ENCODE measurements around the gene STX4. TPM values are rescaled to one million over a fixed set of nuclear protein-coding genes. Genes with fewer than 3 reads are reported as not detected.

The STX4 gene
- total and polyA plus RNA-seq, 3 experiments from 2014 or later, result 34.5 to 55.0 (median 53.0) TPM

DNA sequence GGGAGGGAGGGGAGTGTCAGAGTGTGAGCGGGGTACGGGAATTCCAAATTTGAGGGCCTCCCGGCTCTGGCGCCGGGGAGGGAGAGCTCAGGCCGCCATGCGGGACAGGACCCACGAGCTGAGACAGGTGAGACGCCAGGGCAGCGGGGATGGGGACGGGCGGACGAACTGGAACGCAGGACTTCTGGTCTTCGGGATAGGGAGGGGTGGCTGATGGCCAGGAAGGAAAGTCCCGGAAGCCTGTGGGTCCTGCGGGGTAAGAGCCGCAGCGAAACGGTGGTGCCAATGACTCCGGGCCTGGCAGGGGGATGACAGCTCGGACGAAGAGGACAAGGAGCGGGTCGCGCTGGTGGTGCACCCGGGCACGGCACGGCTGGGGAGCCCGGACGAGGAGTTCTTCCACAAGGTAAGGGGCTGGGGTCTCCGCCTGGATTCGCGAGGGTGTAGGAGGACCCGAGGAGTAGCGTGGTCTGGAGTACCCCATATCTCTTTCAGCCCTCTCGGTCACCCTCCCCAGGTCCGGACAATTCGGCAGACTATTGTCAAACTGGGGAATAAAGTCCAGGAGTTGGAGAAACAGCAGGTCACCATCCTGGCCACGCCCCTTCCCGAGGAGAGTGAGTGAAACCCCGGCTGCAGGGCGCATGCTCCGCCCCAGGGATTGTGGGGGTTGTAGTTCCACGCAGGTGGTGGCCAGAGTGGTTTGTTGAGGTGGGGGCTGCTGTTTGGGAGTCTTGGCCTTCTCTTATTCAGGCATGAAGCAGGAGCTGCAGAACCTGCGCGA lies 543 bp downstream of the STX4 start:
- Mint-ChIP-seq H3K4me1 (peaks cover 17 to 40% (median 27%) of the 10 kb centered on the region in 3 donors), H3K4me3 (peak overlapping the region; percentile 91 to 100 (median 96)), H3K27ac (peak overlapping the region; percentile 91 to 99 (median 98)), H3K9me3 (peaks cover 0 to 4% (median 0%) of the 10 kb centered on the region in 5 donors), H3K27me3 (peaks cover 0 to 1% of the 10 kb centered on the region in 2 donors), H3K36me3 (peaks cover 0 to 50% (median 10%) of the 10 kb centered on the region in 3 donors)
- H3K36me3 ChIP-seq (ENCODE audit: insufficient read depth, low read length), result peaks cover 8% of the 10 kb centered on the region
- DNase-seq, result peak; percentile 79 to 89 (median 82)
- no peaks in the 10 kb centered on the region for H3K9me3 ChIP-seq (ENCODE audit: low read length)
- peak overlapping the region; percentile 98 for H3K4me3 ChIP-seq (ENCODE audit: low read length)
- POLR2A ChIA-PET, result interaction anchor here (1.2 to 3.6 kb wide), 4 partner anchors 12 to 108 kb away, joined by 3 to 18 read pairs (median 5); partner anchors contain the start of genes KAT8, ZNF646 and ZNF668
- CTCF ChIA-PET, result interaction anchor here (1.2 to 1.3 kb wide), 3 partner anchors 37 to 109 kb away, joined by 3 read pairs; no protein-coding TSS in a partner anchor
- no peaks in the 10 kb centered on the region for H3K27me3 ChIP-seq (ENCODE audit: insufficient read depth, low read length, poor library complexity, severe bottlenecking)
- peaks cover 19% of the 10 kb centered on the region for H3K4me1 ChIP-seq (ENCODE audit: insufficient read depth, low read length)
- H3K27ac ChIP-seq (ENCODE audit: low read depth, low read length), result peak overlapping the region; percentile 78

DNA sequence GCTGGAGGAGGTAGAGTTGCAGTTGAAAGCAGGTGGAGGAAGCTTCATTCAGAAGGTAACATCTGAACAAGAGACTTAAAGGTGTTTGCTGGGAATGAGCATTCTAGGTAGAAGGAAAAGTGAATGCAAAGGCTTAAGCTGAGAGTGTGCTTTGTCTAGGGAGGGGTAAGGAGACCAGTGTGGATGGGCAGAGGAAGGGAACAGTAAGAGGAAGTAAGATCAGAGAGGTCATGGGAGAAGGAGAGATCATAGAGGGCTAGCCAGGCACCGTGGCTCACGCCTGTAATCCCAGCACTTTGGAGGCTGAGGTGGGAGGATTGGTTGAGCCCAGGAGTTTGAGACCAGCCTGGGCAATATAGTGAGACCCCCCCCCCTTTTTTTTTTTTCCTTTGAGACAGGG lies 3.3 kb downstream of the STX4 start:
- Mint-ChIP-seq H3K4me1 (peaks cover 17 to 38% (median 25%) of the 10 kb centered on the region in 3 donors), H3K27ac (peak overlapping the region in 2 of 8 donors; percentile 31 to 77), H3K27me3 (peaks cover 0 to 1% of the 10 kb centered on the region in 2 donors), H3K4me3 (peak overlapping the region in 2 of 7 donors; percentile 11 to 39), H3K36me3 (peaks cover 3 to 75% (median 13%) of the 10 kb centered on the region in 3 donors), H3K9me3 (peaks cover 0 to 4% (median 0%) of the 10 kb centered on the region in 5 donors)
- Histone ChIP-seq H3K4me3 (ENCODE audit: low read length) (no peak overlapping the region), H3K36me3 (ENCODE audit: insufficient read depth, low read length) (peaks cover 11% of the 10 kb centered on the region), H3K9me3 (ENCODE audit: low read length) (no peaks in the 10 kb centered on the region), H3K4me1 (ENCODE audit: insufficient read depth, low read length) (peaks cover 19% of the 10 kb centered on the region), H3K27ac (ENCODE audit: low read depth, low read length) (no peak overlapping the region), H3K27me3 (ENCODE audit: insufficient read depth, low read length, poor library complexity, severe bottlenecking) (no peaks in the 10 kb centered on the region)
- no peak for DNase-seq
- ChIA-PET POLR2A (interaction anchor here (0.6 to 3.6 kb wide), 2 partner anchors 37 to 120 kb away, joined by 4 to 18 read pairs; partner anchors contain the start of genes ZNF646 and ZNF668), CTCF (no interaction called here)

DNA sequence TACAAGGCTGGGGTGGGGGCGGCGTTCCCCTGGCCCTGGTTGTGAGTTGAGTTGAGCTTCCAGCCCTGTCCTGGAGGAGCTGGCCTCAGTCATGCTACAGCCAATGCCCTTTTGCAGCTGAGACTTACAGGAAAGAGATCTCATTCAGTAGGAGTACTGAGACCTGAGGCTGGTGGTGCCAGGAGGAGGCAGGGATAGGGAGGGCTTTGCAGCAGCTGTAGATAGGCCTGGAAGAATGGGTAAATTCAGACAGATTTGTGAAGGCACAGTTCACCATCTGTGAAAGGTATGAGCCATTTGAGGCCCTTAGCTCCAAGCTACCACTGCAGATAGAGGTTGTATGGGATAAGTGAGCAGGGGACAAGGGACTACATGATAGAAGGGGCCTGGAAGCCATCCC lies 5.6 kb downstream of the STX4 start:
- Histone ChIP-seq H3K27ac (ENCODE audit: low read depth, low read length) (no peak overlapping the region), H3K9me3 (ENCODE audit: low read length) (no peaks in the 10 kb centered on the region), H3K36me3 (ENCODE audit: insufficient read depth, low read length) (peaks cover 11% of the 10 kb centered on the region), H3K4me1 (ENCODE audit: insufficient read depth, low read length) (peaks cover 7% of the 10 kb centered on the region), H3K27me3 (ENCODE audit: insufficient read depth, low read length, poor library complexity, severe bottlenecking) (no peaks in the 10 kb centered on the region), H3K4me3 (ENCODE audit: low read length) (no peak overlapping the region)
- H3K4me3 Mint-ChIP-seq, result no peak overlapping the region
- peaks cover 3 to 74% (median 15%) of the 10 kb centered on the region in 3 donors for H3K36me3 Mint-ChIP-seq
- no peak for DNase-seq
- no peaks in the 10 kb centered on the region for H3K9me3 Mint-ChIP-seq
- H3K27ac Mint-ChIP-seq, result peak overlapping the region in 3 of 8 donors; percentile 33 to 92 (median 58)
- ChIA-PET CTCF (no interaction called here), POLR2A (no interaction called here)
- H3K27me3 Mint-ChIP-seq, result peaks cover 0 to 1% of the 10 kb centered on the region in 2 donors
- peaks cover 9 to 20% (median 14%) of the 10 kb centered on the region in 3 donors for H3K4me1 Mint-ChIP-seq

GRCh38 chr16:31042866-31043265 lies 9.5 kb downstream of the STX4 start:
- H3K27ac Mint-ChIP-seq, result no peak overlapping the region
- ChIA-PET CTCF (no interaction called here), POLR2A (no interaction called here)
- peaks cover 3 to 45% (median 10%) of the 10 kb centered on the region in 3 donors for H3K36me3 Mint-ChIP-seq
- peaks cover 0 to 1% of the 10 kb centered on the region in 2 donors for H3K27me3 Mint-ChIP-seq
- H3K4me1 Mint-ChIP-seq, result peaks cover 0 to 2% (median 0%) of the 10 kb centered on the region in 3 donors
- H3K36me3 ChIP-seq (ENCODE audit: insufficient read depth, low read length), result peaks cover 4% of the 10 kb centered on the region
- no peaks in the 10 kb centered on the region for H3K27me3 ChIP-seq (ENCODE audit: insufficient read depth, low read length, poor library complexity, severe bottlenecking)
- no peaks in the 10 kb centered on the region for H3K4me1 ChIP-seq (ENCODE audit: insufficient read depth, low read length)
- no peaks in the 10 kb centered on the region for H3K9me3 Mint-ChIP-seq
- H3K27ac ChIP-seq (ENCODE audit: low read depth, low read length), result no peak overlapping the region
- DNase-seq, result no peak
- no peak overlapping the region for H3K4me3 Mint-ChIP-seq
- H3K4me3 ChIP-seq (ENCODE audit: low read length), result no peak overlapping the region
- H3K9me3 ChIP-seq (ENCODE audit: low read length), result no peaks in the 10 kb centered on the region

GRCh38 chr16:31043352-31043751 lies 10.0 kb downstream of the STX4 start:
- H3K27me3 ChIP-seq (ENCODE audit: insufficient read depth, low read length, poor library complexity, severe bottlenecking), result no peaks in the 10 kb centered on the region
- H3K27me3 Mint-ChIP-seq, result peaks cover 0 to 1% of the 10 kb centered on the region in 2 donors
- H3K36me3 Mint-ChIP-seq, result peaks cover 3 to 41% (median 10%) of the 10 kb centered on the region in 3 donors
- H3K9me3 ChIP-seq (ENCODE audit: low read length), result no peaks in the 10 kb centered on the region
- H3K4me1 ChIP-seq (ENCODE audit: insufficient read depth, low read length), result no peaks in the 10 kb centered on the region
- POLR2A ChIA-PET, result no interaction called here
- no peak overlapping the region for H3K4me3 Mint-ChIP-seq
- DNase-seq, result no peak
- no peaks in the 10 kb centered on the region for H3K9me3 Mint-ChIP-seq
- H3K4me1 Mint-ChIP-seq, result peaks cover 0 to 2% (median 0%) of the 10 kb centered on the region in 3 donors
- no peak overlapping the region for H3K4me3 ChIP-seq (ENCODE audit: low read length)
- CTCF ChIA-PET, result no interaction called here
- H3K36me3 ChIP-seq (ENCODE audit: insufficient read depth, low read length), result peaks cover 4% of the 10 kb centered on the region
- H3K27ac ChIP-seq (ENCODE audit: low read depth, low read length), result no peak overlapping the region
- H3K27ac Mint-ChIP-seq, result no peak overlapping the region

DNA sequence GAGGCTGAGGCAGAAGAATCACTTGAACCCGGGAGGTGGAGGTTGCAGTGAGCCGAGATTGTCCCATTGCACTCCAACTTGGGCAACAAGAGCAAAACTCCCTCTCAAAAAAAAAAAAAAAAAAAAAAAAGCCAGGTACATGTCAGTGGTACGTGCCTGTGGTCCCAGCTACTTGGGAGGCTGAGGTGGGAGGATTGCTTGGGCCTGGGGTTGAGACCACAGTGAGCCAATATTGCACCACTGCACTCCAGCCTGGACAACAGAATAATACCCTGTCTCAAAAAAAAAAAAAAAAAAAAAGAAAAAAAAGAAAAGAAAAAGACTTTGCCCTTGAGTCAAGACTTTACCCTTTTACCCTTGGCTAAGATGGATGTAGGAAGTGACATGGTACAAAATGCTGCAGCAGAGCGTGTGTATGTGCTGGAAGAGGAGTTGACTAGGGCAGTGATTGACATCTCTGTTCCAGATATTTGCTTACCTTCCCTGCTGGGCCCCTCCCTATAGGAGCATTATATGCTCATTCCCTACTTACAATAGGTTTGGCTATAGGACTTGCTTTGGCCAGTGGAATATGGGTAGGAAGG lies 10.6 kb downstream of the STX4 start:
- no peak for DNase-seq
- Mint-ChIP-seq H3K36me3 (peaks cover 3 to 35% (median 5%) of the 10 kb centered on the region in 3 donors), H3K27me3 (no peaks in the 10 kb centered on the region), H3K4me1 (peaks cover 0 to 2% (median 0%) of the 10 kb centered on the region in 3 donors), H3K27ac (peak overlapping the region in 1 of 8 donors; percentile 41), H3K9me3 (no peaks in the 10 kb centered on the region), H3K4me3 (no peak overlapping the region)
- Histone ChIP-seq H3K36me3 (ENCODE audit: insufficient read depth, low read length) (peaks cover 2% of the 10 kb centered on the region), H3K27me3 (ENCODE audit: insufficient read depth, low read length, poor library complexity, severe bottlenecking) (no peaks in the 10 kb centered on the region), H3K4me3 (ENCODE audit: low read length) (no peak overlapping the region), H3K9me3 (ENCODE audit: low read length) (no peaks in the 10 kb centered on the region), H3K4me1 (ENCODE audit: insufficient read depth, low read length) (no peaks in the 10 kb centered on the region), H3K27ac (ENCODE audit: low read depth, low read length) (no peak overlapping the region)
- POLR2A ChIA-PET, result no interaction called here
- CTCF ChIA-PET, result no interaction called here

GRCh38 chr16:31050280-31051030 lies 17.1 kb downstream of the STX4 start:
- POLR2A ChIA-PET, result interaction anchor here (0.6 to 0.7 kb wide), 4 partner anchors 11 to 174 kb away, joined by 3 to 10 read pairs (median 6); no protein-coding TSS in a partner anchor

More at GRCh38 chr16:31050280-31051030, 17.1 kb downstream of the STX4 start:
- H3K4me1 ChIP-seq (ENCODE audit: insufficient read depth, low read length), result no peaks in the 10 kb centered on the region
- Mint-ChIP-seq H3K36me3 (no peaks in the 10 kb centered on the region), H3K4me3 (no peak overlapping the region), H3K4me1 (peaks cover 0 to 4% (median 3%) of the 10 kb centered on the region in 3 donors), H3K27ac (no peak overlapping the region), H3K27me3 (peaks cover 0 to 3% of the 10 kb centered on the region in 2 donors), H3K9me3 (no peaks in the 10 kb centered on the region)
- H3K9me3 ChIP-seq (ENCODE audit: low read length), result no peaks in the 10 kb centered on the region
- DNase-seq, result no peak
- H3K27me3 ChIP-seq (ENCODE audit: insufficient read depth, low read length, poor library complexity, severe bottlenecking), result no peaks in the 10 kb centered on the region
- H3K4me3 ChIP-seq (ENCODE audit: low read length), result no peak overlapping the region
- H3K27ac ChIP-seq (ENCODE audit: low read depth, low read length), result no peak overlapping the region
- CTCF ChIA-PET, result no interaction called here
- H3K36me3 ChIP-seq (ENCODE audit: insufficient read depth, low read length), result no peaks in the 10 kb centered on the region

Measured in CD8-positive, alpha-beta memory T cell (primary cell).